H1 (cell line): ENCODE data around the gene GRM5. TPM values are rescaled to one million over a fixed set of nuclear protein-coding genes. Genes with fewer than 3 reads are reported as not detected.

Source experiments
- CTCF ChIA-PET: fragments of 300-600 bp; sonication (Branson Sonifier 250); formaldehyde crosslinking; loops from one replicate; lab custom pipeline; 2021; ENCODE audit not compliant: partially characterized antibody; lab: Charles Lee
- POLR2A ChIA-PET: fragments of 300-600 bp; sonication (Branson Sonifier 250); formaldehyde crosslinking; loops from one replicate; lab custom pipeline; 2021; ENCODE audit warnings: inconsistent platforms; ENCODE audit not compliant: partially characterized antibody; lab: Charles Lee
- DNase-seq, 2 experiments: peaks; one replicate each; pipeline versions ENCODE4 v3.0.0 to v3.0.0-alpha.2; 2010 to 2022; ENCODE audit warnings: low spot score in 2 of 2, low read depth in 1 of 2, mixed read lengths in 1 of 2
- FAIRE-seq: peaks from 2 replicates; lab custom pipeline; 2011; peaks lifted over from hg19 to GRCh38; lab: Jason Lieb, UNC
- H2AFZ ChIP-seq: 2 replicates; pipeline ENCODE4 v1.8.1; 2012; ENCODE audit warnings: low read length, inconsistent platforms
- H2AK5ac ChIP-seq: 2 replicates; pipeline ENCODE4 v1.6.1; 2013; ENCODE audit warnings: low read depth, low read length
- H2BK120ac ChIP-seq: replicated peaks from 2 replicates; pipeline ENCODE3; 2013; ENCODE audit warnings: low read depth, low read length, inconsistent platforms
- H2BK12ac ChIP-seq: 2 replicates; pipeline ENCODE4 v1.6.1; 2013; ENCODE audit warnings: low read depth, low read length
- H2BK15ac ChIP-seq: 2 replicates; pipeline ENCODE4 v1.6.1; 2013; ENCODE audit warnings: low read length
- H2BK20ac ChIP-seq: 2 replicates; pipeline ENCODE4 v1.6.1; 2013; ENCODE audit warnings: low read length
- H2BK5ac ChIP-seq: 2 replicates; pipeline ENCODE4 v1.6.1; 2013; ENCODE audit warnings: low read depth, low read length
- H3K14ac ChIP-seq: 2 replicates; pipeline ENCODE4 v1.6.1; 2013; ENCODE audit warnings: inconsistent platforms; ENCODE audit not compliant: insufficient read length
- H3K18ac ChIP-seq: 2 replicates; pipeline ENCODE4 v1.6.1; 2013; ENCODE audit warnings: low read length; ENCODE audit errors: extremely low read depth
- H3K23ac ChIP-seq: 2 replicates; pipeline ENCODE4 v1.6.1; 2013; ENCODE audit warnings: inconsistent platforms; ENCODE audit not compliant: insufficient read length
- H3K23me2 ChIP-seq: 2 replicates; pipeline ENCODE4 v1.6.1; 2013; ENCODE audit warnings: low read depth, low read length
- H3K27ac ChIP-seq: 2 replicates; pipeline ENCODE4 v1.6.1; 2011; ENCODE audit warnings: low read depth, low read length, inconsistent platforms
- H3K27me3 ChIP-seq, 4 experiments: replicated peaks in 1 of 4; 1 replicate in 1 of 4; 2 replicates in 3 of 4; pipeline versions ENCODE4 v1.6.1 to v1.8.1; 2011 to 2013; ENCODE audit warnings: low read length in 3 of 4, mild to moderate bottlenecking in 3 of 4, inconsistent platforms in 2 of 4, mixed read lengths in 2 of 4, moderate library complexity in 1 of 4; ENCODE audit not compliant: control insufficient read depth in 3 of 4, insufficient read depth in 3 of 4; ENCODE audit errors: extremely low read depth in 1 of 4
- H3K36me3 ChIP-seq, 4 experiments: 2 replicates each; pipeline versions ENCODE4 v1.6.1 to v1.8.1; 2011 to 2013; ENCODE audit warnings: mild to moderate bottlenecking in 4 of 4, low read length in 3 of 4, moderate library complexity in 2 of 4, control low read depth in 1 of 4, inconsistent platforms in 1 of 4; ENCODE audit not compliant: insufficient read depth in 4 of 4, control insufficient read depth in 2 of 4
- H3K4ac ChIP-seq: replicated peaks from 2 replicates; pipeline ENCODE3; 2013; ENCODE audit warnings: low read length, low read depth, mixed read lengths, inconsistent platforms; ENCODE audit not compliant: insufficient read length
- H3K4me1 ChIP-seq, 4 experiments: replicated peaks in 1 of 4; 1 replicate in 1 of 4; 2 replicates in 3 of 4; pipeline versions ENCODE4 v1.6.1 to v1.8.1; 2011 to 2013; ENCODE audit warnings: low read length in 3 of 4, inconsistent platforms in 2 of 4, mixed read lengths in 1 of 4; ENCODE audit not compliant: insufficient read depth in 4 of 4, control insufficient read depth in 3 of 4
- H3K4me2 ChIP-seq, 2 experiments: 2 replicates each; pipeline versions ENCODE4 v1.6.1 to v1.8.1; 2011 to 2013; ENCODE audit warnings: low read depth in 2 of 2, low read length in 2 of 2, control low read depth in 1 of 2, inconsistent platforms in 1 of 2, mild to moderate bottlenecking in 1 of 2; ENCODE audit not compliant: insufficient read depth in 1 of 2
- H3K4me3 ChIP-seq, 4 experiments: fragments of 200-600, 300-600 bp in 1 of 4; sonication (generic), shearing (Covaris generic), sonication (Bioruptor Twin) in 1 of 4; 2 replicates each; pipeline versions ENCODE4 v1.5.1 to v1.8.1; 2011 to 2016; ENCODE audit warnings: low read length in 4 of 4, low read depth in 3 of 4, control low read depth in 2 of 4, inconsistent platforms in 2 of 4, mild to moderate bottlenecking in 2 of 4, mixed read lengths in 1 of 4, moderate library complexity in 1 of 4; ENCODE audit not compliant: insufficient read depth in 2 of 4; ENCODE audit errors: extremely low read depth in 1 of 4
- H3K56ac ChIP-seq: replicated peaks from 2 replicates; pipeline ENCODE3; 2013; ENCODE audit warnings: low read depth, mild to moderate bottlenecking, mixed read lengths, low read length, inconsistent platforms; ENCODE audit not compliant: insufficient read length
- H3K79me1 ChIP-seq: 2 replicates; pipeline ENCODE4 v1.6.1; 2013; ENCODE audit warnings: low read depth, low read length, control low read depth
- H3K79me2 ChIP-seq, 2 experiments: 2 replicates each; pipeline versions ENCODE4 v1.6.1 to v1.8.1; 2012 to 2013; ENCODE audit warnings: low read length in 2 of 2, mild to moderate bottlenecking in 2 of 2, inconsistent platforms in 1 of 2; ENCODE audit not compliant: insufficient read depth in 2 of 2, control insufficient read depth in 1 of 2
- H3K9ac ChIP-seq, 4 experiments: replicated peaks in 1 of 4; 1 replicate in 1 of 4; 2 replicates in 3 of 4; pipeline versions ENCODE4 v1.6.1 to v1.8.1; 2011 to 2013; ENCODE audit warnings: low read depth in 3 of 4, low read length in 3 of 4, control low read depth in 2 of 4, mild to moderate bottlenecking in 2 of 4, moderate library complexity in 2 of 4, inconsistent platforms in 1 of 4; ENCODE audit errors: extremely low read depth in 1 of 4
- H3K9me3 ChIP-seq, 2 experiments: 2 replicates each; pipeline versions ENCODE4 v1.6.1 to v1.8.1; 2012 to 2013; ENCODE audit warnings: mild to moderate bottlenecking in 2 of 2, moderate library complexity in 2 of 2, control low read depth in 1 of 2, inconsistent platforms in 1 of 2, low read depth in 1 of 2, low read length in 1 of 2, mixed read lengths in 1 of 2; ENCODE audit not compliant: insufficient read depth in 2 of 2
- H4K20me1 ChIP-seq, 2 experiments: replicated peaks in 1 of 2; 2 replicates each; pipeline versions ENCODE3 to v1.8.1; 2011 to 2013; ENCODE audit warnings: inconsistent platforms in 2 of 2, low read length in 2 of 2, mild to moderate bottlenecking in 1 of 2; ENCODE audit not compliant: insufficient read depth in 2 of 2, control insufficient read depth in 1 of 2
- H4K5ac ChIP-seq: 2 replicates; pipeline ENCODE4 v1.6.1; 2013; ENCODE audit warnings: low read length, low read depth, mixed read lengths, inconsistent platforms; ENCODE audit not compliant: insufficient read length
- H4K8ac ChIP-seq: 2 replicates; pipeline ENCODE4 v1.8.0; 2013; ENCODE audit warnings: mild to moderate bottlenecking, moderate library complexity, low read length, inconsistent platforms; ENCODE audit not compliant: insufficient read depth; ENCODE audit errors: extremely low read depth
- H4K91ac ChIP-seq: replicated peaks from 2 replicates; pipeline ENCODE3; 2013; ENCODE audit warnings: low read length, mixed read lengths, inconsistent platforms; ENCODE audit not compliant: insufficient read length
- CBX5 ChIP-seq: fragments of 300-800, 300-1000 bp; sonication (generic); IDR thresholded peaks from 2 replicates; pipeline ENCODE4 v1.7.1; 2016; ENCODE audit warnings: antibody characterized with exemption, low read length, low read depth
- CEBPB ChIP-seq: IDR thresholded peaks from 2 replicates; pipeline ENCODE4 v1.6.1; 2012; ENCODE audit warnings: low read depth, low read length
- PHF8 ChIP-seq: fragments of 200-600 bp; sonication (generic); conservative IDR thresholded peaks from 2 replicates; pipeline ENCODE4 v1.7.1; 2012; ENCODE audit warnings: low read depth, mild to moderate bottlenecking, inconsistent platforms, low read length, moderate library complexity
- SIN3A ChIP-seq, 2 experiments: IDR thresholded peaks in 1 of 2; conservative IDR thresholded peaks in 1 of 2; 2 replicates each; pipeline ENCODE4 v1.6.1; 2011 to 2012; ENCODE audit warnings: low read length in 2 of 2, improper control_type of control experiment in 1 of 2, low read depth in 1 of 2, mild to moderate bottlenecking in 1 of 2
- SP4 ChIP-seq: IDR thresholded peaks from 2 replicates; pipeline ENCODE4 v1.6.1; 2012; ENCODE audit warnings: low read length, inconsistent platforms
- USF2 ChIP-seq: IDR thresholded peaks from 2 replicates; pipeline ENCODE4 v1.6.1; 2011; ENCODE audit warnings: low read length, improper control_type of control experiment
- WGBS, 2 experiments: shearing (Covaris generic) in 1 of 2; methylation state at CpG; one replicate each; pipeline versions ENCODE4 v1.1.6 to v1.1.7; 2013 to 2015; ENCODE audit warnings: low lambda C conversion rate in 2 of 2, mixed read lengths in 2 of 2, inconsistent platforms in 1 of 2, low coverage in 1 of 2, missing lambda C conversion rate in 1 of 2; ENCODE audit not compliant: insufficient replicate concordance in 2 of 2, insufficient coverage in 1 of 2, insufficient read length in 1 of 2; ENCODE audit errors: extremely low coverage in 1 of 2, missing lambda C conversion rate in 1 of 2; 5-methylcytosine and 5-hydroxymethylcytosine counted together
- polyA plus RNA-seq, 7 experiments: library from polyadenylated mRNA; depleted of rRNA in 3 of 7; stranded (reverse) in 5 of 7; unstranded in 2 of 7; fragments of >200 nt in 5 of 7; fragments of 200-250 nt in 2 of 7; gene quantifications; 1 replicate in 5 of 7; 2 replicates in 1 of 7; 4 replicates in 1 of 7; pipeline versions ENCODE4 v1.2.1 to v1.2.3, GENCODE V29; 2011 to 2013; ENCODE audit warnings: missing spikeins in 2 of 7, mixed read lengths in 2 of 7
- total RNA-seq: library from RNA; stranded (reverse); fragmentation: NEBNext Ultra II Directional; extraction: Animal tissue kit (Norgen Biotek cat#: 25700); gene quantifications from 2 replicates; pipeline ENCODE4 v1.2.1, GENCODE V29; 2021

The GRM5 gene
- total and polyA plus RNA-seq, 2 of the 8 experiments (the other 6 are each of a cell fraction or from before 2014, with no cell fraction given), result 0.15 to 0.43 TPM

GRCh38 chr11:88583251-88583650 is 482.5 kb downstream of the GRM5 start:
- no peak overlapping the region for H2BK120ac ChIP-seq
- no peaks in the 10 kb centered on the region for H3K27me3 ChIP-seq
- H3K23me2 ChIP-seq, result no peaks in the 10 kb centered on the region
- no peaks in the 10 kb centered on the region for H3K79me2 ChIP-seq
- CTCF ChIA-PET, result interaction anchor here (1.7 kb wide), 1 partner anchor 30 kb away, joined by 4 read pairs; no protein-coding TSS in a partner anchor
- H3K4me3 ChIP-seq, result no peak overlapping the region
- H3K14ac ChIP-seq, result no peak overlapping the region
- H2AK5ac ChIP-seq, result no peak overlapping the region
- H4K20me1 ChIP-seq, result no peaks in the 10 kb centered on the region
- TF ChIP-seq PHF8, result no peak
- TF ChIP-seq USF2, result no peak
- no peak for TF ChIP-seq CEBPB
- no peak for TF ChIP-seq SIN3A (conservative IDR thresholded peaks at IDR 0.05 in 1 of 2, IDR thresholded peaks at IDR 0.05 in 1 of 2; ENCODE audit: low read depth in 1 of 2, low read length in 2 of 2)
- no peak for TF ChIP-seq CBX5
- TF ChIP-seq SP4, result no peak
- H3K36me3 ChIP-seq, result no peaks in the 10 kb centered on the region; a peak in 1 of 8 replicates
- FAIRE-seq (no peak), DNase-seq (no peak)
- H4K8ac ChIP-seq, result no peak overlapping the region
- no peak overlapping the region for H3K56ac ChIP-seq
- H3K9ac ChIP-seq, result no peak overlapping the region
- H2BK5ac ChIP-seq, result no peak overlapping the region
- H2BK15ac ChIP-seq, result no peak overlapping the region
- 0 out of 2 replicates have a peak overlapping the region, but pooled peaks have one; percentile 88 for H2AFZ ChIP-seq
- H3K4me1 ChIP-seq, result 0 out of 7 replicates have a peak, but pooled peaks cover 0 to 2% (median 0%) of the 10 kb centered on the region in 4 experiments
- no peak overlapping the region for H3K4me2 ChIP-seq
- H2BK20ac ChIP-seq, result no peak overlapping the region
- POLR2A ChIA-PET, result no interaction called here
- H4K5ac ChIP-seq, result no peak overlapping the region
- H3K79me1 ChIP-seq, result no peaks in the 10 kb centered on the region
- no peak overlapping the region for H3K4ac ChIP-seq
- no peak overlapping the region for H3K23ac ChIP-seq
- no peaks in the 10 kb centered on the region for H3K9me3 ChIP-seq
- no peak overlapping the region for H4K91ac ChIP-seq
- 89% methylated on average over 4 of the region's 4 CpGs; no CpG with 5 or more reads in 1 of the 2 experiments for WGBS, 2 experiments
- no peak overlapping the region for H3K27ac ChIP-seq
- no peak overlapping the region for H3K18ac ChIP-seq
- no peak overlapping the region for H2BK12ac ChIP-seq
